ENCODE data around the gene DIS3. TPM values are rescaled to one million over a fixed set of nuclear protein-coding genes. Genes with fewer than 3 reads are reported as not detected.

The DIS3 gene
- total and polyA plus RNA-seq, 10 of the 15 experiments (the other 5 are each of a cell fraction or from before 2014, with no cell fraction given): 10.8 to 65.3 (median 39.2) TPM

GRCh38 chr13:72774019-72774418, 7.7 kb downstream of the DIS3 start (continued):
- TF ChIP-seq REST (IDR thresholded peaks at IDR 0.05; ENCODE audit: low read depth, low read length) (no peak), SIN3A (IDR thresholded peaks at IDR 0.05; ENCODE audit: low read depth, low read length) (no peak), RCOR1 (conservative IDR thresholded peaks at IDR 0.05; ENCODE audit: low read depth, low read length) (no peak), ZNF592 (IDR thresholded peaks at IDR 0.05) (no peak), STAT3 (IDR thresholded peaks at IDR 0.05; ENCODE audit: low read depth, low read length) (no peak), MYB (IDR thresholded peaks at IDR 0.05; ENCODE audit: borderline replicate concordance, low read depth, low read length) (no peak), MAX (IDR thresholded peaks at IDR 0.05; ENCODE audit: low read depth, low read length) (no peak), ZBTB4 (CRISPR knock-in tag; IDR thresholded peaks at IDR 0.05) (no peak), POLR2AphosphoS5 (IDR thresholded peaks at IDR 0.05; ENCODE audit: low read length) (no peak), SRF (IDR thresholded peaks at IDR 0.05; ENCODE audit: low read depth in 2 of 2, low read length in 2 of 2) (no peak), ELK1 (IDR thresholded peaks at IDR 0.05; ENCODE audit: low read depth, low read length) (no peak)
